WTC11 (cell line): Measurements from ENCODE around the gene CDK11B. TPM values are rescaled to one million over a fixed set of nuclear protein-coding genes. Genes with fewer than 3 reads are reported as not detected.

Source experiments
- ATAC-seq: fragments of 200-7000 bp; cut with Tn5 transposase; 2 replicates; pipeline ENCODE4 v1.10.0; 2021; ENCODE audit warnings: mild to moderate bottlenecking, moderate library complexity
- CTCF ChIA-PET: fragments of 300-600 bp; sonication (Branson Sonifier 250); formaldehyde crosslinking; loops from one replicate; lab custom pipeline; 2021; ENCODE audit warnings: antibody characterized with exemption; lab: Charles Lee
- POLR2A ChIA-PET: fragments of 350-600 bp; sonication (Branson Sonifier 250); formaldehyde crosslinking; loops from one replicate; lab custom pipeline; 2021; ENCODE audit warnings: antibody characterized with exemption; lab: Charles Lee
- DNase-seq: peaks from one replicate; pipeline ENCODE4 v3.0.0; 2021; ENCODE audit warnings: low spot score
- H3K27ac Mint-ChIP-seq: 2 replicates; pipeline ENCODE4 v1.8.0; 2021; ENCODE audit warnings: mixed read lengths
- H3K27me3 Mint-ChIP-seq: 2 replicates; pipeline ENCODE4 v1.8.0; 2021; ENCODE audit warnings: low read depth, mild to moderate bottlenecking, moderate library complexity, mixed read lengths
- H3K36me3 Mint-ChIP-seq: 2 replicates; pipeline ENCODE4 v1.8.0; 2021; ENCODE audit warnings: mixed read lengths
- H3K4me1 Mint-ChIP-seq: 2 replicates; pipeline ENCODE4 v1.8.0; 2022; ENCODE audit warnings: mixed read lengths
- H3K4me3 Mint-ChIP-seq: 2 replicates; pipeline ENCODE4 v1.8.0; 2021; ENCODE audit warnings: mild to moderate bottlenecking, moderate library complexity, mixed read lengths
- H3K9me3 Mint-ChIP-seq: 2 replicates; pipeline ENCODE4 v1.8.0; 2021; ENCODE audit warnings: mixed read lengths
- CREB1 ChIP-seq: sonication (generic); formaldehyde crosslinking; IDR thresholded peaks from 2 replicates; pipeline ENCODE4 v1.8.0; 2023; ENCODE audit warnings: mild to moderate bottlenecking, missing genetic modification reagents
- CTCF ChIP-seq: fragments of 200-600 bp; IDR thresholded peaks from 2 replicates; pipeline ENCODE4 v1.8.0; 2022; ENCODE audit warnings: antibody characterized with exemption
- E2F1 ChIP-seq: sonication (generic); formaldehyde crosslinking; IDR thresholded peaks from 2 replicates; pipeline ENCODE4 v1.8.0; 2022; ENCODE audit warnings: mild to moderate bottlenecking, missing genetic modification reagents
- E2F5 ChIP-seq: sonication (generic); formaldehyde crosslinking; IDR thresholded peaks from 2 replicates; pipeline ENCODE4 v1.8.1; 2022; ENCODE audit warnings: mild to moderate bottlenecking, moderate library complexity, missing genetic modification reagents
- ESRRA ChIP-seq: sonication (generic); formaldehyde crosslinking; IDR thresholded peaks from 2 replicates; pipeline ENCODE4 v1.8.1; 2022; ENCODE audit warnings: mild to moderate bottlenecking, missing genetic modification reagents, borderline replicate concordance
- ETV6 ChIP-seq: sonication (generic); formaldehyde crosslinking; IDR thresholded peaks from 2 replicates; pipeline ENCODE4 v1.8.1; 2022; ENCODE audit warnings: mild to moderate bottlenecking, missing genetic modification reagents
- FOXP4 ChIP-seq: sonication (generic); formaldehyde crosslinking; IDR thresholded peaks from 2 replicates; pipeline ENCODE4 v1.8.0; 2022; ENCODE audit warnings: mild to moderate bottlenecking, missing genetic modification reagents
- GRHL2 ChIP-seq: fragments of 250-450 bp; sonication (Bioruptor Pico); IDR thresholded peaks from 2 replicates; pipeline ENCODE4 v1.8.0; 2022; ENCODE audit warnings: mild to moderate bottlenecking, moderate library complexity; ENCODE audit not compliant: insufficient replicate concordance, severe bottlenecking
- HMGA2 ChIP-seq: fragments of 250-450 bp; sonication (Bioruptor Pico); IDR thresholded peaks from 2 replicates; pipeline ENCODE4 v1.4.0; 2021; ENCODE audit warnings: mild to moderate bottlenecking, moderate library complexity
- MXD4 ChIP-seq: fragments of 250-450 bp; sonication (Bioruptor Pico); IDR thresholded peaks from 2 replicates; pipeline ENCODE4 v1.8.0; 2021; ENCODE audit warnings: mild to moderate bottlenecking, moderate library complexity, borderline replicate concordance
- NFYB ChIP-seq: sonication (generic); formaldehyde crosslinking; conservative IDR thresholded peaks from 2 replicates; pipeline ENCODE4 v1.8.0; 2022; ENCODE audit warnings: low read depth, missing genetic modification reagents
- NR2C2 ChIP-seq: sonication (generic); formaldehyde crosslinking; IDR thresholded peaks from 2 replicates; pipeline ENCODE4 v1.8.0; 2022; ENCODE audit warnings: mild to moderate bottlenecking, missing genetic modification reagents
- OVOL2 ChIP-seq: fragments of 250-450 bp; sonication (Bioruptor Pico); IDR thresholded peaks from 2 replicates; pipeline ENCODE4 v1.9.0; 2021; ENCODE audit warnings: mild to moderate bottlenecking, borderline replicate concordance
- TEAD1 ChIP-seq: sonication (generic); formaldehyde crosslinking; IDR thresholded peaks from 2 replicates; pipeline ENCODE4 v1.8.0; 2022; ENCODE audit warnings: mild to moderate bottlenecking, missing genetic modification reagents
- USF2 ChIP-seq: sonication (generic); formaldehyde crosslinking; IDR thresholded peaks from 2 replicates; pipeline ENCODE4 v1.8.1; 2023; ENCODE audit warnings: mild to moderate bottlenecking, missing genetic modification reagents, moderate library complexity
- ZBTB21 ChIP-seq: sonication (generic); formaldehyde crosslinking; IDR thresholded peaks from 2 replicates; pipeline ENCODE4 v1.8.1; 2023; ENCODE audit warnings: mild to moderate bottlenecking, missing genetic modification reagents, borderline replicate concordance
- ZNF121 ChIP-seq: sonication (generic); formaldehyde crosslinking; IDR thresholded peaks from 2 replicates; pipeline ENCODE4 v1.8.0; 2023; ENCODE audit warnings: missing genetic modification reagents
- ZNF281 ChIP-seq: sonication (generic); formaldehyde crosslinking; IDR thresholded peaks from 2 replicates; pipeline ENCODE4 v1.8.0; 2023; ENCODE audit warnings: mild to moderate bottlenecking, missing genetic modification reagents
- ZNF317 ChIP-seq: sonication (generic); formaldehyde crosslinking; IDR thresholded peaks from 2 replicates; pipeline ENCODE4 v1.8.1; 2023; ENCODE audit warnings: low read depth, mild to moderate bottlenecking, moderate library complexity, missing genetic modification reagents, borderline replicate concordance
- ZNF416 ChIP-seq: fragments of 250-450 bp; sonication (Bioruptor Pico); IDR thresholded peaks from 2 replicates; pipeline ENCODE4 v1.9.0; 2021; ENCODE audit warnings: mild to moderate bottlenecking, inconsistent platforms
- total RNA-seq: library from RNA; stranded (reverse); gene quantifications from 3 replicates; pipeline ENCODE4 v1.2.3, GENCODE V29; 2021

The CDK11B gene
- total RNA-seq, 1 experiment from 2014 or later, result 41.2 TPM

- DNase-seq (peak; percentile 72), ATAC-seq (peak; percentile 80)
- Mint-ChIP-seq H3K4me3 (no peak overlapping the region), H3K27ac (no peak overlapping the region), H3K4me1 (no peaks in the 10 kb centered on the region), H3K36me3 (peaks cover 19% of the 10 kb centered on the region), H3K9me3 (no peaks in the 10 kb centered on the region), H3K27me3 (no peaks in the 10 kb centered on the region)
- TF ChIP-seq CTCF (peak; percentile 48; the same call in 1 of the 2 replicates), ETV6 (CRISPR knock-in tag) (no peak), USF2 (CRISPR knock-in tag) (no peak)
- ChIA-PET CTCF (interaction anchor here (0.6 to 2.2 kb wide), 15 partner anchors 12 to 255 kb away, joined by 3 to 48 read pairs (median 3); partner anchors contain the start of genes CDK11A and MIB2), POLR2A (no interaction called here)
Measured at GRCh38 chr1:1665815-1666251, 7.0 kb upstream of the CDK11B start.

- ChIA-PET POLR2A (no interaction called here), CTCF (interaction anchor here (0.9 to 2.2 kb wide), 9 partner anchors 12 to 201 kb away, joined by 3 to 48 read pairs (median 5); partner anchors contain the start of genes CDK11A and MIB2)
- no peaks in the 10 kb centered on the region for H3K27me3 Mint-ChIP-seq
- no peak overlapping the region for H3K27ac Mint-ChIP-seq
- TF ChIP-seq GRHL2 (CRISPR knock-in tag) (no peak), FOXP4 (no peak), ZBTB21 (CRISPR knock-in tag) (no peak), NR2C2 (CRISPR knock-in tag) (no peak), CTCF (no peak), ESRRA (no peak), OVOL2 (CRISPR knock-in tag) (no peak), NFYB (CRISPR knock-in tag) (no peak), HMGA2 (CRISPR knock-in tag) (no peak), ZNF317 (CRISPR knock-in tag) (no peak), TEAD1 (CRISPR knock-in tag) (no peak), ZNF281 (CRISPR knock-in tag) (no peak), E2F1 (CRISPR knock-in tag) (no peak), E2F5 (CRISPR knock-in tag) (no peak), MXD4 (CRISPR knock-in tag) (no peak), ZNF121 (CRISPR knock-in tag) (no peak), CREB1 (CRISPR knock-in tag) (no peak), ZNF416 (CRISPR knock-in tag) (no peak)
- no peaks in the 10 kb centered on the region for H3K4me1 Mint-ChIP-seq
- H3K4me3 Mint-ChIP-seq, result no peak overlapping the region
- DNase-seq (no peak), ATAC-seq (no peak)
- no peaks in the 10 kb centered on the region for H3K9me3 Mint-ChIP-seq
- H3K36me3 Mint-ChIP-seq, result peaks cover 15% of the 10 kb centered on the region
Measured at GRCh38 chr1:1664941-1665814, 6.4 kb upstream of the CDK11B start.
